Measurements from ENCODE around the gene GSDME.

GSDME gene

DNA sequence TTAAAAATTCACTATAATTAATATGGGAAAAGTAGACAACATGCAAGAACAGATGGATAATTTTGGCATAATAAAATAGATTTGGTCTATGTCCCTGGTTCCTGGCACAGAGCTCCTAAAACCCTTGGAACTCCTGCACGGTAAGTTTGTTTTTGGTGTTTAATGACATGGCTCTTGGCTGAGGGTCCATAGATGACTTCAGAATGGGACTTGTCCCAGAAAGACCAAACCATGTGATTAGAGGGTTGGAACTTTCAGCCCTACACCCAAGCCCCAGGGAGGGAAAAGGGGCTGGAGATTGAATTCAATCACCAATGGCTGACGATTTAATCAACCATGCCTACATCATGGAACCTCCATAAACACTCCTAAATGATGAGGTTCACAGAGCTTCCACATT is 12.6 kb upstream of the GSDME start:
- DNase-seq (ENCODE audit: low spot score): no peak

DNA sequence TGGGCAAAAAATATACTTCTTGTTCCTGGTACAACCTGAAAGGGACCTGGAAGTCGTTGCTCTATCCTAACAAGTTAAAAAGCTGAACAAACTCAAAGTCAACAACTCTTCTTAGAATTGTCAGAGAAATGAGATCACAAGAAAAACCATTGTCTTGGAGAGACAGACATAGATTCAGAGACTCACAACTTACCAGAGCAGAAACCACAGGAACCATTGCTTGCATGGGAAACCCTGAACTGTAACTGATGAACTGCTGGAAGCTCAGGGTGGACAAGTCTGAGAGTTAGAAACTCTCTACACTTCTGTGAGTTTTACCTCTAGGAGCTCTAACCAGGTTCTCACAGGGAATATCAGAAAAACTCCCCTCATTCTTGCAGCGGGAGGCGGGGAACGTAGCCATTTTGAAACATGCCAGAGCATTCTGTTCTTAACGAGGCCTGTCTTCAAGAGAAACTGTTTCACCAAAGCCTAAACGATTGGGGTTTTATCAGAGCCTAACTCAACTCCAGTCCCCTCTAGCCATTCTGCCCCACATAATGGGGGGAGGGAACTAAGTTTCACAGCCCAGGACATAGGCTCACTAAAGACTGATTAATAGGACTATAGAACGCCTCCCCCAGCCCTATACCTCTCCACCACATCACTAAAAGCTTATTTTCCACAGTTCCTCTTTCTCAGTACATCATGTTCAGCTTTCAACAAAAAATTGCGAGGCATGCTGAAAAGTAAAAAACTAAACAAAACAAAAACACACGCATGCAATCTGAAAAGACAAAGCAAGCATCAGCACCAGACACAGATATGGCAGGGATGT is 12.0 kb upstream of the GSDME start:
- DNase-seq (ENCODE audit: low spot score): no peak

GRCh38 chr7:24767878-24768569 is 10.8 kb upstream of the GSDME start:
- DNase-seq (ENCODE audit: low spot score): no peak

DNA sequence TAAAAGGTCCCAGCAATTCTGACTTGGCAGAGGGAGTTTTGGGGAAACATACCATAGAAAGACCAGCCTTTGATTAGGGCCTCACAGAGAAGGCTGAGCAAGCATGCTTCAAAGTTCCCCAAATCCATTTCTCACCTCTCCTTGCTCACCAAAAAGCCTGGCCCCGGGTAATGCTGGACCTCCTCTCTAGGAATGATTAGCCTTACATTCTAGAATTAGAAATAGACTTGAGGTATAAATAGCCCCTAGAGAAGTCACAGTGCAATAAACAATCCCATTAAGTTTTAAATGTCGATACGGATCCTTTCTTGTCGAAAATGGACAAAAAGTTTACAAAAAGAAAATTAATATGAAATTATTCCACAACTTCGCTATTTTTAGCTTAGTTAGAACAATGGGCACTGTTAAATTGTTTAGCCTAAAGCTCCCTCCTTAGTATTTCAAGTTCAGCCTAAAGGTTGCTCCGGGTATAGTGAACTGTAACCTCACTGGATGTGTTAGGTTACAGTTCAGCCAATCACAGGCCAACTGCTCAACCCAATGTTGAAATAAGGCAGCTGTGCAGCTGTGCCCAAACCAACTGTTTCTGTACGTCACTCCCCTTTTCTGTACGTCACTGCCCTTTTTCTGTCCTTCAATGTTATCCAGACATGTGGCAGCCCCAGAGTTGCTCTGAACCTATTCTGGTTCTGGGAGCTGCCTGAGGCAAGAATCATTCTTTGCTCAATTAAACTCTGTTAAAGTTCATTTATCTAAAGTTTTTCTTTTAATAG is 7.9 kb upstream of the GSDME start:
- DNase-seq (ENCODE audit: low spot score): peak; percentile 52

- no peak for DNase-seq (ENCODE audit: low spot score)
These were observed 6.7 kb upstream of the GSDME start for GRCh38 chr7:24764011-24764410.

DNA sequence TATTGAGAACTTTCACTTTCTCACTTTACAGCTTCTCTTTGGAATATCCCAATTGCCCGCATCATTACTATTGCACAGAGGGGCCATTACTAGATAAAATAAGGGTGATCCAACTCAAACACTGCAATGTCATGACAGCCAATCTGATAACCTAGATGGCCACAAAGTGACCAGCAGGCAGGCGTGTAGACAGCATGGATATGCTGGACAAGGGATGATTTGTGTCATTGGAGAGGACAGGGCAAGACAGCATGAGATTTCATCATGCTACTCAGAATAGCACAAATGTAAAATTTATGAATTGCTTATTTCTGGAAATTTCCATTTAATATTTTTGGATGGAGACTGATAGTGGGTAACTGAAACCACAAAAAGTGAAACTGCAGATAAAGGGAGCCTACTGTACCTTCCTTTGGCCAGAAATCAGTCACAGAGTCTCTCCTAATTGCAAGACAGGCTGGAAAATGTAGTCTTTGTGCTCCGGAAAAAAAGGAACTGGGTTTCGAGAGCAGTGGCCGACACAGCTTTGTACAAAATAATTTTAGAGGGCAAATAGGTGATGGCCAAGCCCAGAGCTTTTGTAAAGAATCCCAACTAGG is 6.1 kb upstream of the GSDME start:
- DNase-seq (ENCODE audit: low spot score): no peak

GRCh38 chr7:24762771-24763170 is 5.5 kb upstream of the GSDME start:
- DNase-seq (ENCODE audit: low spot score): no peak

DNA sequence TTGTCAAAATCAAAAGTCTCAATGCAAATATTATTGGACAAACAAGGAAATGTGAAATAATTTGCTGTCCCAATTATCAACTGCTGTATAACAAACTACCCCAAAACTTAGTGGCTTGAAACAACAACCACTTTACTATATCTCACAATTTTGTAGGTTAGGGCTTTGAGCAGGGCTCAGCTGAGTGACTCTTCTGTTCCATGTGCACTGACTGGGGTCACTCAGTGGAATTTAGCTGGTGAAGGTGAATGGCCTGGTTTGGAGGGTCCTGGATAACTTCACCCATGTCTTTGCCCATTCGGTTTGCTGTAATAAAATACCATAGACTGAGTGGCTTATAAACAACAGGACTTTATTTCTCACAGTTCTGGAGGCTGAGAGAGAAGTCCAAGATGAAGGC is 3.7 kb upstream of the GSDME start:
- no peak for DNase-seq (ENCODE audit: low spot score)

DNA sequence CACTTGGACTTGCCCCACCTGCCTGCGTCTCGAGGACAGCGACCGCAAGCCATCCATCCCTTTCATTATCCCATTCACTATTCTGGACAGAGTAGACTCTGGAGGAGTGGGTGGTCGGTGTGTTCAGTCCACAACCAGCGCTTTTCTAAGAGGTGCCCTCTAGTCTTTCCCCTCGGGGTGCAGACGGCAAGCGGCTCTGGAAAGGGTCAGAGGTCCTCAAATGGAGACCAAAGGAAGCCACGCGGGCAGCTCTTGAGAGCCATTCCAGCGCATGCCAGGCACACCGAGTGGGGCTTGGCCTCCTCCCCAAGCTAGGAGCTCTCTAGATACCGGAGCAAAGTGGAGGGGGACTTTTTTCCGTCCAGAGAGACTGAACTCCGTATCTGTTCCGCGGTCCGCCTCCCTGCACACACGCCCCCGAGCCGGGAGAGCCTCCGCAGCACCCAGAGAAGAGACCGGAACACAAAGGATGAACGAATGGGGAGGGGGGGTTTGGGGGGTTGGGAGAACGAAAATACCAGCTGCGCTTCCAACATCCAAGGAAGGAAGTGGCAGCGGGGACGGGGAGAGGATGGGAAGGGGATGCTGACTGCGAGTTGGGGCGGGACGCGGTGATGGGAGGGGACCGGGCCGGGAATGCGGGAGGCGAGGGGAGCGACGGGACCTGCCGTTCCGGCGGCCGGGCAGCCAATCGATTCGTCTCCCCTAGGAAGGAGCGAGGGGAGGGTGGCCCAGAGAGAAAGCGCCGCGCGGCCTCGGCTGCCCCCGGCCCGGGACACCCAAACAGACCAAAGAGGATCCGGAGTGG is 515 bp downstream of the GSDME start:
- DNase-seq (ENCODE audit: low spot score): no peak

DNA sequence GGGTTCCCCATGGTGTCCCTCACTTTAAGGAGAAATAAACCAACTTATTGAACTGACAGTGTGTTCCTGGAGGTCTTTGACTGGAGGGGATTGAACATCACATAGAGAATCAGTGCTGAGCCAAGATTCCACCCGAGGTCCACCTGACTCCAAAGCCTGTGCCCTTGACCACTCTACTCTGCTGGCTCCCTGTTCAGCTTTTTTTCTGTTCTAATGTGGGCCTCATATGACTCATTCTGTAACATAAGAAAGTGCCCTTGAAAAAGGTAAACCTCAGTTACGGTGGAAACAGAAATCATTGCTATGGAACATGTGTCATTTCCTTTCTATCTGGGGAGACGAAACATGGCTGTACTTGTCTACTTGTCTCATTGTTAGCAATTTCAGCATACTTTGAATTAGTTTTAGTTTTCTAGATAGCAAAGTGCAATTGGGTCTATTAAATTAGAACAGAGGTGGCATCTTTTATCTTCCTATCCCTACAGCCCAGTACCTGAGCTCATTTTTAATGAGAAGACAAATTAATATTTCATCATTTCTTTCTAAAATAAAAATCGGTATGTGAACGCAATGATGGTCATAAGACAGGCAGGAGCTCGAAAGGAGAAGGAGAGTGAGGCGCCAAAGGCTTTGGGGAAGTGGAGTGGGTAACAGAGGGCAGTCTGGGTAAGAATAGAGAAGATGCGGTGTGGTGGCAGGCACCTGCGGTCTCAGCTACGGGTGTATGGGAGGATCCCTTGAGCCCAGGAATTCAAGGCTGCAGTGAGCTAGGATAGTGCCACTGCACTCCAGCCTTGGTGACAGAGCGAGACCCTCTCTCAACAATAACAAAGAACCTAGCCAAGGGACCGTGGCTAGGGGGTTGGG is 1.5 kb downstream of the GSDME start:
- DNase-seq (ENCODE audit: low spot score): no peak

GRCh38 chr7:24754906-24755506 is 2.3 kb downstream of the GSDME start:
- DNase-seq (ENCODE audit: low spot score): no peak

DNA sequence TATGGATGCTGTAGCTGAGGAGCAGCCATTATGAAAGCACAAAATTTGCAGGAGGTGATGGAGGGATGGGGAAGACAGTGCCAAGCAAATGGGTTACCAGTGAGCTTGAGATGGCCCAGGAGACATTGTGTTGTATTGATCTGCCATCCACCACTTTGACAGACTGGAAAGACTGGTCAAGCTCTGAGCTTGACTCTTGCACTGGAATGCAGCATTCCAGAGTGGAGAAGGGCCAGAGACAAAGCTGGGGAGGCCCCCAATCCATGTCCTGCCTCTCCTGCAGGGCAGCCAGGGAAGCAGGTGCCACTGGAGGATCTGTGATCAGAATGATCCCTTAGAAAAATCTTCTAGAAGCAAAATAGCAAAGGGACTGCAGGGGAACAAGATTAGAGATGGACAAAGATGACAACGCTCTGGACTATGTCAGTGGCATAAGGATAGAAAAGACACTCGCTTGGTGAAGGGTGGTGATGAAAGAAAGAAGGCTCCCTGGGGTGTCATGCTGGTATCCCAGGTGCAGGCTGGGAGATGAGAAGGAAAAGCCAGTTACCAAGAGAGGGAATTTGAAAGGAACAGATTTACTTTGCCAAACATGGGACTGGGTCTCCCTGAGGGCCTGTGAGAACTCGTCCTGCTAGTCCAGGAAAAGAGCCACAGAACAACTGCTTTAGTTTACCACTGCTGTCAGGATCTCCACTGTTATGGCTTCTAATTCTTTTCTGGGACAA is 5.0 kb downstream of the GSDME start:
- DNase-seq (ENCODE audit: low spot score): no peak

DNA sequence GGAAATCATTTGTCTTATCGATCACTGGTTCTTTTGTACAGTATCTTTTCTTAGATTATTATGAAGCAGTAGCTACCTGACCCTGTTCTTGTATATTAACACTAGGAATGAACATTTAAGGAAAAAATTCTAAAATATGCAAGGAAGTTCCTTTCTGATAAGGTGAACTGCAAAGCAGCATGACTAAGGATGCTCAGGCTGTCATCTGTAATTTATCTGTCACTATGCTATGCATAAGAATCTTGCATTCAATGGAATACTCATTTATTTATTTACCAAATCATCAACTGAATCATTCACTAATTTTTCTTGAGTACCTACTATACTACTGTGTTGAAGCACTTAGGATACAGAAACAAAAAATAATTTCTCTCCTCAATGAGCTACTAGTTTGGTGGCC is 5.8 kb downstream of the GSDME start:
- no peak for DNase-seq (ENCODE audit: low spot score)

GRCh38 chr7:24750441-24751055 is 6.7 kb downstream of the GSDME start:
- no peak for DNase-seq (ENCODE audit: low spot score)

DNA sequence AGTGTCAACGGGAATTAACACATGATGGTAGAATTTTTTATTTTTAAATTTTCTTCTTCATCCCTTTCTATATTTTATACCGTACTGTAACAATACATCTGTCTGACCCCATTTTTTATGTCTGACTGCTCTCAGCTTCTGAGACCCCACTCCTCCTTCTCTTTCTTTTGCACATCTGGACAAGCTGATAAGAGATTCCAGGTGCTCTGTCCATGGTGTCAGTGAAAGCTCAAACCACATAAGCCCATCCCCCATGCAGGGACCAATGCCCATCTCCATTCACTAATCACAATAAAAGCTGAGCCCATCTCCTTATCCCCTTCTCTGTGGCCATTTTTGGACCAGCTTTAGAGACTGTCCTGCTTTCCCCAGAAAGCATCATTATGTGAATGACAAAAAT is 8.7 kb downstream of the GSDME start:
- no peak for DNase-seq (ENCODE audit: low spot score)

- no peak for DNase-seq (ENCODE audit: low spot score)
These were observed 11.9 kb downstream of the GSDME start for GRCh38 chr7:24745355-24745754.

- no peak for DNase-seq (ENCODE audit: low spot score)
These were observed 13.8 kb downstream of the GSDME start for GRCh38 chr7:24743471-24743870.

DNA sequence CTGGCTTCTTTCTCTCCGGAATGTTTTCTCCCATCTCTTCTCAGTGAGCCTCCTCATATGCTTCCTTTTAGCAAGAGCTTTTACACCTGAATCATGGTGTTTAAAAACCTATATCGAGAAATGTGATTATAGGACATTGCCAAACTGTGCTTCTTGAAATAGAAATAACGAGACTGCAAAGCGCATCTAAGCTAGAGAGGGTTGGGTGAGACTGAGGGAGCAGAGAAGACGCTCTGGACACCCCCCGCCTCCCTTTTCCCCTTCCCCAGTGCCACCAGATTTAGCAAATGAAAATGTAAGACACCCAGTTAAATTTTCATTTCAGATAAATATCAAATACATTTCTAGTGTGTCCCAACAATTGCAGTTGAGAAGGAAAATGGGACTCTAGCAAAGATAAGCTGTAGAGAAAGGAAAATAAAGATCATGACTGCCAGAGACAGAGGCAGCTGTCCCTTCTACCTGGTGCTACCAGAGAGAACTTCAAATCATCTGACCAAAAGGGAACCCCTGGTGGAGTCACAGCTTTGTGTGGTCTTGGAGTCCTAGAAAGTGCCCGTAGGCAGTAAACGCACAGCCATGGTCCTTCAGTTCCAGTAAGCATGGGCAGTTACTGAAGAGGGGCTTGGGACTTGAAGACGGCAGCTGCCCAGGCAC is 14.6 kb downstream of the GSDME start:
- DNase-seq (ENCODE audit: low spot score): no peak
